Endothelial cell of umbilical vein (primary cell): ENCODE measurements around the gene ZNF831.

Source experiments
- EZH2 ChIP-seq: IDR thresholded peaks from 2 replicates; pipeline ENCODE4 v1.6.1; 2012; ENCODE audit warnings: borderline replicate concordance, low read depth, mild to moderate bottlenecking, moderate library complexity, low read length, inconsistent platforms; ENCODE audit not compliant: severe bottlenecking
- FOS ChIP-seq: IDR thresholded peaks from 2 replicates; pipeline ENCODE4 v1.6.1; 2011; ENCODE audit warnings: mild to moderate bottlenecking, low read length, moderate library complexity, borderline replicate concordance; ENCODE audit not compliant: insufficient read depth
- JUN ChIP-seq: IDR thresholded peaks from 2 replicates; pipeline ENCODE4 v1.6.1; 2011; ENCODE audit warnings: borderline replicate concordance, low read depth; ENCODE audit not compliant: insufficient read length, insufficient read depth
- POLR2A ChIP-seq: IDR thresholded peaks from 2 replicates; pipeline ENCODE4 v1.6.1; 2012; ENCODE audit warnings: low read depth, mild to moderate bottlenecking, control low read depth, low read length
- POLR2AphosphoS5 ChIP-seq: IDR thresholded peaks from 2 replicates; pipeline ENCODE4 v1.6.1; 2012; ENCODE audit warnings: low read depth, mild to moderate bottlenecking, control low read depth, low read length, moderate library complexity; ENCODE audit not compliant: insufficient read depth
- TF ChIP-seq, protein P1 (sequence below), 2 donors: IDR thresholded peaks; 1 replicate in 1 of 2; 2 replicates in 1 of 2; pipeline ENCODE4 v1.5.1; 2011; ENCODE audit warnings: low read length in 2 of 2, mild to moderate bottlenecking in 2 of 2, moderate library complexity in 2 of 2, control low read depth in 1 of 2, inconsistent platforms in 1 of 2, low read depth in 1 of 2; ENCODE audit not compliant: insufficient read depth in 1 of 2; ENCODE audit errors: extremely low read depth in 1 of 2
- TF ChIP-seq, protein P2 (sequence below): IDR thresholded peaks from 2 replicates; pipeline ENCODE4 v1.6.1; 2011; ENCODE audit not compliant: insufficient read depth, insufficient read length

DNA sequence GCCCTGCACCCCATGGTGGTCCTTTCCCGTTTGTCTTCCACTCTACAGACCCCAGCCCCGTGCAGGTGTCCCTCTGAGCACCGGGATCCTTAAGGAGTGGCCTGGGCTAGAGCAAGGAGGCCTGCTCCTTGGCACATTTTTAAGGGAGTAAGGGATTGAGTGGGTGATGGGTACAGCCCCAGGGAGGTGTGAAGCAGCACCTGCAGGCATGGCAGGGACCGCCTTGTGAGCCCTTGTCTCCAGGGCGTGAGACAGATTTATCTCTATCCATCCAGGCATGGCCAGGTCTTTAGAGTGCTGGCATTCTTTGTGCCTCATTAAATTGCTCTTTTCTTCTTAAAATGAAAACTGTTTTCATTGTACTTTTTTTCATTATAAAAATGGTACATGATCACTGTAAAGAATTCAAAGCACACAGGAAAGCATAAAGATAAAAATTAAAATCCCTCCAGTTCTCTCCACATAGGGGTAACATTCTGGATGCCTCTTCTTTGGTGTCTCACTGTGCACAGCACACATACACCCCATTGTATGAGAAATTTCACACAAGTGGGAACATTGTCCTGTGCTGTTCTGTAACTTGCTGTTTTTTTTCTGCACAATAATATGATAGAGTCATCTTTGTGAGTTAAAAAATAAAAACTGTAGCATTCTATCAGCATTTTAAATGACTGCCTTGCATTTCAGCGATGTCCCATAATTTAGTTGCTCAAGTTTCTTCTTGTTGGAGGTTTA, 31.9 kb upstream of the ZNF831 start:
- TF ChIP-seq, protein P1, sequence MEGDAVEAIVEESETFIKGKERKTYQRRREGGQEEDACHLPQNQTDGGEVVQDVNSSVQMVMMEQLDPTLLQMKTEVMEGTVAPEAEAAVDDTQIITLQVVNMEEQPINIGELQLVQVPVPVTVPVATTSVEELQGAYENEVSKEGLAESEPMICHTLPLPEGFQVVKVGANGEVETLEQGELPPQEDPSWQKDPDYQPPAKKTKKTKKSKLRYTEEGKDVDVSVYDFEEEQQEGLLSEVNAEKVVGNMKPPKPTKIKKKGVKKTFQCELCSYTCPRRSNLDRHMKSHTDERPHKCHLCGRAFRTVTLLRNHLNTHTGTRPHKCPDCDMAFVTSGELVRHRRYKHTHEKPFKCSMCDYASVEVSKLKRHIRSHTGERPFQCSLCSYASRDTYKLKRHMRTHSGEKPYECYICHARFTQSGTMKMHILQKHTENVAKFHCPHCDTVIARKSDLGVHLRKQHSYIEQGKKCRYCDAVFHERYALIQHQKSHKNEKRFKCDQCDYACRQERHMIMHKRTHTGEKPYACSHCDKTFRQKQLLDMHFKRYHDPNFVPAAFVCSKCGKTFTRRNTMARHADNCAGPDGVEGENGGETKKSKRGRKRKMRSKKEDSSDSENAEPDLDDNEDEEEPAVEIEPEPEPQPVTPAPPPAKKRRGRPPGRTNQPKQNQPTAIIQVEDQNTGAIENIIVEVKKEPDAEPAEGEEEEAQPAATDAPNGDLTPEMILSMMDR (IDR thresholded peaks at IDR 0.05; ENCODE audit: extremely low read depth in 1 of 2, insufficient read depth in 1 of 2, low read depth in 1 of 2, low read length in 2 of 2): no peak
- TF ChIP-seq POLR2AphosphoS5: no peak
- TF ChIP-seq POLR2A: no peak
- no peak for TF ChIP-seq FOS
- TF ChIP-seq, protein P2, sequence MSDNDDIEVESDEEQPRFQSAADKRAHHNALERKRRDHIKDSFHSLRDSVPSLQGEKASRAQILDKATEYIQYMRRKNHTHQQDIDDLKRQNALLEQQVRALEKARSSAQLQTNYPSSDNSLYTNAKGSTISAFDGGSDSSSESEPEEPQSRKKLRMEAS: no peak
- no peak for TF ChIP-seq JUN
- no peak for TF ChIP-seq EZH2
